GM19324 (cell line): Measurements from ENCODE around the gene PHF14.
"Not testable (repeated sequence)": the region's sequence is repeated elsewhere in the genome, so short reads cannot be mapped to it uniquely, and the experiment has no call there.

Experiments
- ATAC-seq: cut with Tn5 transposase; IDR thresholded peaks from one replicate; pipeline ENCODE4 v1.9.1; 2021; ENCODE audit warnings: mild to moderate bottlenecking, moderate library complexity; ENCODE audit not compliant: unreplicated experiment, low FRiP score

The PHF14 gene

GRCh38 chr7:10973061-10973941 is at the start of gene PHF14:
TSS of gene PHF14 (plus strand) at chr7:10973872. CDS start at chr7:10974324, 452 bp downstream.
- ATAC-seq: peak; percentile 99

- no peak for ATAC-seq
These were observed 49.3 kb upstream of the PHF14 start for GRCh38 chr7:10924370-10924769.

- ATAC-seq: not testable (repeated sequence)
These were observed 45.5 kb upstream of the PHF14 start for GRCh38 chr7:10928203-10928602.

GRCh38 chr7:10930551-10930950 is 43.1 kb upstream of the PHF14 start:
- no peak for ATAC-seq

GRCh38 chr7:10931161-10931560 is 42.5 kb upstream of the PHF14 start:
- ATAC-seq: no peak

- no peak for ATAC-seq
These were observed 39.4 kb upstream of the PHF14 start for GRCh38 chr7:10934292-10934691.

GRCh38 chr7:10939237-10939910 is 34.3 kb upstream of the PHF14 start:
- ATAC-seq: no peak

- ATAC-seq: peak; percentile 98
These were observed 33.6 kb upstream of the PHF14 start for GRCh38 chr7:10939911-10940703.

- no peak for ATAC-seq
These were observed 32.8 kb upstream of the PHF14 start for GRCh38 chr7:10940704-10941355.

- no peak for ATAC-seq
These were observed 23.2 kb upstream of the PHF14 start for GRCh38 chr7:10950494-10950893.

- ATAC-seq: not testable (repeated sequence)
These were observed 22.6 kb upstream of the PHF14 start for GRCh38 chr7:10950974-10951578.

- no peak for ATAC-seq
These were observed 21.1 kb upstream of the PHF14 start for GRCh38 chr7:10952588-10952987.

- ATAC-seq: peak; percentile 52
These were observed 20.5 kb upstream of the PHF14 start for GRCh38 chr7:10953078-10953750.

GRCh38 chr7:10956528-10956927 is 17.1 kb upstream of the PHF14 start:
- ATAC-seq: no peak

GRCh38 chr7:10960242-10960641 is 13.4 kb upstream of the PHF14 start:
- ATAC-seq: not testable (repeated sequence)

- ATAC-seq: not testable (repeated sequence)
These were observed 8.7 kb upstream of the PHF14 start for GRCh38 chr7:10965016-10965415.

GRCh38 chr7:10972174-10972573 is 1.5 kb upstream of the PHF14 start:
- ATAC-seq: no peak

- peak; percentile 33 for ATAC-seq
These were observed 555 bp downstream of the PHF14 start for GRCh38 chr7:10973942-10974911.
